HCT116 (cell line): ENCODE measurements around the gene CDC14A.

Experiments
- CBX3 ChIP-seq: IDR thresholded peaks from 2 replicates; pipeline ENCODE4 v1.6.1; 2012; ENCODE audit warnings: low read depth
- CTCF ChIP-seq, 3 experiments: fragments of 200-600 bp in 1 of 3; sonication (generic) in 1 of 3; IDR thresholded peaks in 2 of 3; conservative IDR thresholded peaks in 1 of 3; 2 replicates each; pipeline ENCODE4 v1.5.1; 2012 to 2017; ENCODE audit warnings: low read depth in 2 of 3, low read length in 2 of 3, antibody characterized with exemption in 1 of 3, borderline replicate concordance in 1 of 3, control low read depth in 1 of 3, mild to moderate bottlenecking in 1 of 3, mixed read lengths in 1 of 3, mixed run types in 1 of 3, moderate library complexity in 1 of 3; ENCODE audit not compliant: insufficient read depth in 1 of 3
- POLR2A ChIP-seq: IDR thresholded peaks from 2 replicates; pipeline ENCODE4 v1.7.0; 2011; ENCODE audit warnings: borderline replicate concordance; ENCODE audit not compliant: insufficient read depth, insufficient read length; ENCODE audit errors: extremely low read depth
- SP1 ChIP-seq: IDR thresholded peaks from 2 replicates; pipeline ENCODE4 v1.6.1; 2012; ENCODE audit warnings: low read depth

- TF ChIP-seq SP1 (no peak), CTCF (IDR thresholded peaks at IDR 0.05 in 2 of 3, conservative IDR thresholded peaks at IDR 0.05 in 1 of 3; ENCODE audit: borderline replicate concordance in 1 of 3, insufficient read depth in 1 of 3, low read depth in 2 of 3, low read length in 2 of 3) (no peak), CBX3 (no peak), POLR2A (no peak)
Measured at GRCh38 chr1:100440075-100440809, 87.9 kb downstream of the CDC14A start.
